Measurements from ENCODE around the gene OR4K5.
"Not testable (repeated sequence)": the region's sequence is repeated elsewhere in the genome, so short reads cannot be mapped to it uniquely, and the experiment has no call there.

OR4K5 gene, protein sequence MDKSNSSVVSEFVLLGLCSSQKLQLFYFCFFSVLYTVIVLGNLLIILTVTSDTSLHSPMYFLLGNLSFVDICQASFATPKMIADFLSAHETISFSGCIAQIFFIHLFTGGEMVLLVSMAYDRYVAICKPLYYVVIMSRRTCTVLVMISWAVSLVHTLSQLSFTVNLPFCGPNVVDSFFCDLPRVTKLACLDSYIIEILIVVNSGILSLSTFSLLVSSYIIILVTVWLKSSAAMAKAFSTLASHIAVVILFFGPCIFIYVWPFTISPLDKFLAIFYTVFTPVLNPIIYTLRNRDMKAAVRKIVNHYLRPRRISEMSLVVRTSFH

DNA sequence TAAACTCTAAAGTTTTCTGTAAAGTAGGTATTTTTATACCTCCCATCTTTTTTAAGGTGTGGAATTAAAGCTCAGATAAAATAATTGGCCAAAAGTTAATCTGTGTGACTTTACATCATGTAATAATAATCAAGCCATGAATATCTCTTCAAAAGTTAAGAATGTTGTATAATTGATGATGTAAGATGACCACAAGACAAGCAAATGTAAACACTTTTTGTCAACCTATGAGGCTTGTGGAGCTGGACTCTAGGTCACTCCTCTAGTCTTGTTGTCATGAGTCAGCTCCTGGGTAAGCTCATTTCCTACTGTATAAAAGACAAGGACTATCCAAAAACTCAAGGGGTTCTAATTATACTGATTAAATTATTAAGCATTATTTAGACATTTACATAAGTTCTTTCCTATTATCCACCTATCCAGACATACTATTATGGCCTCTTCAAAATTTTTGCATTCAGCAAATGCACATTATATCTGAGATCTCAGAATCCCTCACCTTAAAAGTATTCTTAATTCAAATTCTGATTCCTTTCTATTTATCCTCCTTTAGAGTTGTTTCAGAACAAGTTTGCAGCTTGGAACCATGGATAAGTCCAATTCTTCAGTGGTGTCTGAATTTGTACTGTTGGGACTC is at the start of gene OR4K5:
OR4K5 (plus strand) TSS at position 587 of the 637 bp plus-strand sequence; CDS start at position 587, 0 bp downstream.
- no peak for DNase-seq (ENCODE audit: extremely low read depth in 1 of 2, low read depth in 1 of 2)

DNA sequence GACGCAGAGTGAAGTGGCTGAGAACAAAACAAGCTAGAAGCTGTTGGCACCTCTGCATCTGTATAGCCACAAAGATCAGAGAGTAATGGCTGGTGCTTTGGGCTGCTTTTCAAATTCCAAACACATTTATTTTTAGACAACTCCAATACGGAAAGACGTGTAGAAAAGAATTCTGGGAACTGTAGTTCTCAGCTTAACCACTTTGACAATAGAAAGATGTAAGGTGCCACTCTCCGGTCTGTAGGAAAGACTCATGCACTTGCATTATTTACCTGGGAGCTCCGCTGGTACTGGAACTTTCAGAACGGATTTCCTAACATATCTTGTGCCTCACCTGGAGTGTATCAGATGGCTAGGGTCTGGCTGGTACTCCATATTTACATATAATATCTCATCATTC is 47.2 kb upstream of the OR4K5 start:
- no peak for DNase-seq (ENCODE audit: extremely low read depth in 1 of 2, low read depth in 1 of 2)

DNA sequence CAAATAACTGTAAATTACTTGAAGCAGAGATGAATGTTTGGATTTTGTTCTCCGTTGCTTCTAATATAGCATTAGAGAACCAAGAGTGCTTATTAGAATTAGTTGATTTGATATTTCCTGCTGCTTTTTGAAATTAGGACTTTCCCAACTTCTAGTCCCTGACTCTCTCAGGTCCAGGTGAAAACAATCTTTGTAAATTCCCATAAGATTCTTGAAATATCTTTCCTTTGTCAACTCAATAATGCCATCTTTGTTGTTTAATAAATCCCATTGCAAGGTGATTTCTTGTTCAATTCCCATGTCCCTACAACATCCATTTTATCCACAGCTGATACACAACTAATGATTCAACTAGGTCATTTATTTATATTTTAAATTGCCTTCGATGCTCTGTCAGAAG is 45.6 kb upstream of the OR4K5 start, which contains the start of gene OR4K2:
OR4K2 (plus strand) TSS at position 301 of the 400 bp plus-strand sequence. CDS start 1,126 bp downstream, outside the sequence.
- DNase-seq (ENCODE audit: extremely low read depth in 1 of 2, low read depth in 1 of 2): no peak

DNA sequence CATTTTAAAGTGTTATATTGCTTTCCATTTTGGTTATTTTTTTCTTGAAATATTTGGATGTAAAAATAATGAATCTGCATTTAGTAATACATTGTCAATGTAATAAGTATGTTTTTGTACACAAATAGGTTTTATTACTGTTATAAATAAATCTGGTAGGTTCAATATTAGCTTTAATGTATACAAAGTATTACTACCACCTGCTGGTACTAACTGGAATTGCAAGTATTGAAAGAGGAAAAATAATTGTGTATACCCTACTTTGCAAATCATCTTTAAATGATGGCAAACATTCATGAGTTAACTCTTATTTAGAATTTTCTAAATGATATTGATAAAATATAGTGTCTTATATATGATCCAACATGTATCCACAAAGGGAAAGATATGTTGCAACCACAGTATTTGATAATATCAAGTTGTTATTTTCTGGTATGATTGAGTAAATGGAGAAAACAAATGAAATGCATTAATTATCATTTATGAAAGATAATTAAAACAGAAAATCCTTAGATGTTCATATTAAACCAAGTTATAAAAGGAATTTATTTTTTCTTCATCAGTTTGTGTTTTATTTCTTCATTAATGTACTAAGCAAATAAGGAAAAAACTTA is 42.3 kb upstream of the OR4K5 start:
- DNase-seq (ENCODE audit: extremely low read depth in 1 of 2, low read depth in 1 of 2): no peak

DNA sequence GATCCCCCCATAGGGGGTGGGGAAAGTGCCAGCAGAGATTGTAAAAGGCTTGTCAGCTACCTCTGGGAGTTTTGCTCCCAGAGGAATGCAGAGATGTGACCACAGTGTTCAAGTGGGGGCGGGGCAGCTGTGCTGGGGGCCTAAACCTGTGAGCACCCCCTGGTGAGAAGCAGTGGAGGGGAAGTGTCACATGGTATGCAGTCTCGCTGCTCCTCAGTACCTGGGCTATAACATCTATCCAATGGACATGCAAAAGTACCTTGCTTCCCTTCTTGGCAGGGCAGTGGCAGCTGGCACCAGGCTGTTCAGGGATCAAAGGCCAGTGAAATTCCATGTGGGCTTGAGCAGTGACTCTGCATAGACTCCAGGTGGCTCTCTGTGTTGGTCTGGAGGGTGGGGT is 25.1 kb upstream of the OR4K5 start:
- DNase-seq (ENCODE audit: extremely low read depth in 1 of 2, low read depth in 1 of 2): no peak

DNA sequence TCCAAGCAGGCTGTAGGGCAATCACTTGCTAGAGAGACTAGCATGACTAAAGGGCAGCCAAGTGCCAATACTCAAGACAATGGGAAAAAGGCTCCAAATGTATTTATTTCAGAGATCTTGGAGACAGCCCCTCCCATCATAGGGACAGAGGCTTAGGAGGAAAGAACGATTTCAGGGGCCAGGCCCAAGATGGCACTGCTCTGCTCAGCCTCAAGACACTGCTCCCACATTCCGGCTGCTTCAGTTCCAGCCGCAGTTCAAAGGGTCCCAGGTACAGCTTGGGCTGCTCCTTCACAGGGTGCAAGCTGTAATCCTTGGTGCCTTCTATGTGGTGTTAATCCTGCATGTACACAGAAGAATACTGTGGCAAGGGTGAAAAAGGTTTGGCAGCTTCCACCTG is 19.4 kb upstream of the OR4K5 start:
- no peak for DNase-seq (ENCODE audit: extremely low read depth in 1 of 2, low read depth in 1 of 2)

DNA sequence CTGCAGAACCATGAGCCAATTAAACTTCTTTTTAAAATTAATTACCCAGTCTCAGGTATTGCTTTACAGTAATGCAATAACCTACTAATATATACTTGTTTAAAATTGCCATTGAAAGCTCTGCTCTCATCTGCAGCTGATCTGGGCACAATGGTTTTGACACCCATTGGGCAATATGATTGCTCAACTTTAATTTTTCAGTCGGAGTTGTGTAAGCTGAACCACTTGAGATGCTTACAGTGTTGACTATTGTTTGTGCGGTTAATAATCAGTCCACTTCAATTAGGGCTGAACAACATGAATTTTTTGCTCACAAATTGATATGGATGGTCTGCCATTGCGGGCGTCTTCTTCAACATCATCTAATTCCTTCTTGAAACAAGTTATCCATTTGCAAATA is 18.0 kb upstream of the OR4K5 start:
- no peak for DNase-seq (ENCODE audit: extremely low read depth in 1 of 2, low read depth in 1 of 2)

DNA sequence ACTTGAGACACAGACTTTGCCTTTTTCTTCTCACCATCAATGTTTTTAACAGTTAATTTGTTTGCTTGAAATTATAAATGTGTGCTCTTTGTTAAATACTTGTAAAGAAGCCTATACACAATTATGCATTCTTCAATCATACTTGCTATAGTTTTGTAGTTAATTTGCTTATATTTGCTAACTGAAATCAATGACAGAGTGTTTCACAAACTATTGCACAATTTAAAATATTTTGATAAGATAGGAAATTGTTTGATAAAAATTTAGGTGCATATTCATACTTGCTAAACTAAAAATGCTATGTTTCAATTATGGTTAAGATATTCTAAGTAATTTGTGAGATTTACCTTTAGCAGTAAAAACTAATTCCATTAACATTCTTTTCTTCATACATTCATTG is 13.7 kb upstream of the OR4K5 start:
- no peak for DNase-seq (ENCODE audit: extremely low read depth in 1 of 2, low read depth in 1 of 2)

DNA sequence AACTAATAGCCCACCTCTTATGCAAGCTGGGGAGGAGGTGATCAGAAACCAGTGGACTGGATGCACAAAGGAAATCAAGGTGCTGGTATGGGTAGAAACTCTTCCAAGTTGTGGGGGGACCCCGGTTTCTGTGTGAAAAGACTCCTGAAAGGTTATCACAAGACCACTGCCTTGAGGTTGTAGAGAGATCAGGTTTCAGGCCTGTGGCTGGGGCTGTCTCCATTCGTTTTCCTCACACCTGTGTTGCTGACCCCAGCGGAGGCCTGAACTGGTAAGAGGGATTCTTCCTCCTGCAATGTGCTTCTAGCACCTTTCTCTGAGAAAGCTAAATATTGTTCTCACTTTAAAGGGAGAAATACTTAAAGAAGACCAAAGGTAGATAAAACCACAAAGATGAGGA is 9.3 kb upstream of the OR4K5 start:
- no peak for DNase-seq (ENCODE audit: extremely low read depth in 1 of 2, low read depth in 1 of 2)

DNA sequence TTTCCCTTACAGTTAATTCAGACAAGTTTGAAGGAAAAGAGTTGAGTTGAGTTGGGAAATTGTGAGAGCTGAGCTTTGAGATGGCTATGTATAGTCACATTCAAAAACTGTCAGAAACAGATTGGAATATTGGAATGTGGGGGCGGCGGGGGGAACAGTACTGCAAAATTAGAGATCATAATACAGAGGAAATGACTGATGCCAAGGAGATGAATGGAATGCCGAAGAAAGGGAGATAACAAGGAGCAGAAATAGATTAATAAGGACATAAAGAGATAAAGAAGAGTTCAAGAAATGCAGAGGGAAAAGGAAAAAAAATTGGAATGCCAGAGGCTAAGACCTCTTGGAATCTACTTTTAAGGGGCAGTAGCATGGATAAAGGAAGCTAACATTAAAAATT is 3.2 kb upstream of the OR4K5 start:
- DNase-seq (ENCODE audit: extremely low read depth in 1 of 2, low read depth in 1 of 2): no peak

DNA sequence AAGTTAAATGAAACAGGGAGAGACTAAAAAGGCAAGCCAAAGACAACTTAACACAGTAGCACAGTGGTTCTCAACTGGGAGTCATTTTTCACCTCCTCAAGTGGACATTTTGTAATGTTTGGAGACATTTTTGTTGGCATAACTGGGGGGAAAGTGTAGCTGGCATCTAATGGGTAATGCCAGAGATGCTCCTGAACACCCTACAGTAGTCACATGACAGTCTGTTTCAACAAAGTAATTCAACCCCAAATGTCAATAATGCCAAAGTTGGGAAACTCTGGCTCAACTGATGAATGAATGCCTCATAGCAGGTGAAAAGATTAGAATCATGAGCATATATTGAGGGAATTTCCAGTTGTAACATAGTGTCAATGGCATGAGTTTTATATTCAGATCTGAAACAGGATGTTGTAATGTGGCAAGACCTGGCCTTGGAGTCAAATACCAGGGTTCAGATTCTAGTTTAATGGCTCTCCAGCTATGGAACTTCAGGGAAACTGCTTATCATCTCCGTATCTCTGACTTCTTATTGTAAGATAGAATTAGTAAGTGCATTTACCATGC is 2.4 kb upstream of the OR4K5 start:
- DNase-seq (ENCODE audit: extremely low read depth in 1 of 2, low read depth in 1 of 2): no peak

DNA sequence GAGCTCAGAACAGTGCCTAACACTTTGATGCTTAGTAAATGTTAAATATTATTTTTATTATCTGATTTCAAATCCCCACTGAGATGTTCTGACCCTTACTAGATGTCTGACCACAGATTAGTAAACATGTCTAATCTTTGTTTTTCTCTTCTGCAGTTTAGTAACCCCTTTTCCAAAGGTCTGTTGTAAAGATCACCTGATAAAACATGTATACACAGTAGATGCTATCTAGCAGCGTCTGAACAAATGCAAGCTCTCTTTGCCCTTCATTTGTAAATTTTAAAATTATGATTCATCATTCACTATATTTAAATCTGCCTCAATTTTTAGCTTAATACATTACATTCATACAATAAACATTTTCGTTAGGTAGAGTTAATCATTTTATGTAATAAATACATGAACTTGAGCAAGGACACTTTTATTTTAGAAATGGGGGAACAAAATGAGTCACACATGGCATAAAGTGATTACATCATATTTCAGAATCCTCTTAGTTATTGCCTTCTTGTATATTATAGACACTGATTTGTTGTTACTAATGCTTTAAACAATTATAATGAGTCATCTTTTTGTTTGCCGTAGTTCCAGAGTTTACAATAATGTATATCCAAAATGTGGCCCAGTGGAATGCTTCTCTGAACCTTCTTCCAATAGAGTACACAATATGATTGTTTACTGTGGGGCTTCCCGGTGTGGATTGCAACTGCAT is 1.7 kb upstream of the OR4K5 start:
- DNase-seq (ENCODE audit: extremely low read depth in 1 of 2, low read depth in 1 of 2): no peak

DNA sequence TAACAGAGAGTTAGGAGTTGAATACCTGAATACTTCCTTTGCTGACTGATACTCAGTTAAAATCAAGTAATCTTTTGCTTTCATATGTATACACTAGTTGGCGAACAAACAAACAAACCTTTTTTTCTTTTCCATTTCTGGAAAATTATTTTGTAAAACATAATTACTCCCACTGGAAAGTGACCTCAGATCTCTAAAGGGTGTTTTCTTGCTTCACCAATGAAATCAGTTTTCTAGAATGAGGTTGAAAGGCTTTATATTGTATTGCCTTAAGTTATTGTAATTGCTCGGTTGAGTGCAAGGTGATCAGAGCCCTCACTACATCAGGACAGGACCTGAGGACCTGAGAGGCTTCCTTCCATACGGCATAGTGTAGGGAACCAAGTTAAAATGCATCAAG is 10.2 kb downstream of the OR4K5 start, which contains the start of gene OR4K1:
OR4K1 (plus strand) TSS at position 301 of the 400 bp plus-strand sequence. CDS start 4,750 bp downstream, outside the sequence.
- DNase-seq (ENCODE audit: extremely low read depth in 1 of 2, low read depth in 1 of 2): no peak

DNA sequence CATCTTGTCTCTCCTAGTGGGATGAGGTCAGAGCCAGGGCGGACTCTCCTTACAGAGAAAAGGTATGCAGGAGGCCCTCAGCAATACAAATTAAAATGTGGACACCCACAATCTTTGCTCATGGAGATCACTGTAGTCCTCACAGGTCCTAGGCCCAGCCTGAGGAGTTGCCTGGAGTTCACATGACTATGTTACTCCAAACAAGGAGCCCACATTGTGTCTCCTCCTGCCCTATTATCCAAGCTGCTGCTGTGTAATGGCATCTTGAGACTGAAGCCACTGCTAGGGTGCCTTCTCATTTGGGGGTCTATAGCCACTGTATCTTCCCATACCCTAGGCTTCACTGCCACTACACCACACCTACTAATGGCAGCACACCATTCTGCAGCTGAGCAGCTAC is 21.3 kb downstream of the OR4K5 start:
- no peak for DNase-seq (ENCODE audit: extremely low read depth in 1 of 2, low read depth in 1 of 2)

DNA sequence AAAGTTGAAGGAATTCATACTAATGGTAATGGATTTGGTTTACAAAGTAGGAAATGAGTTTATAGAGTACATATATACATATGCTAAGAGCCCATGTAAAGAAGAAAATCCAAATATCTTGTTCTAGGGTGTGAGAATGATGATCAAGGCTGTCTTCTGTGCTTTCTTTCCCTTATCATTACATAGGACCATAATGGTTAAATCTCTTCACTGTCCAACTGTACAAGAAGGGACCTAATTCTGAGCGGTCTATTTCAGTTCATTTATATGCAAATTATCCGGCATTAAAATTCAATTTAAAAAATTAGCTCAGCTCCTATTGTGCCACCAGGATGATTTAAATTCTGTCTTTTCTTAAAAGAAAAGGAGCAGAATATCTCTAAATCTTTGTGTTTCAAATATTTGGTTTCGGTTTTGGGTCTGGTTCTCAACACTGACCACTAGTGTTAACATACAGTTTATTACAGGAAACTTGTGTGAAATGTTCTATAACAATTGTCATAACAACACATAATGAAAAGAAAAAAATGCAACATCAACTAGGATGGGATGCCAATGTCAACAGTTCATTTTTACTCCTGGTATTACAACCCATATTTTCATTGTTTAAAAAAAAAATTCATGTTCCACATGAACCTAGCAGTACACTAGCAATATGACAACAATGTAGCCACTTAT is 27.1 kb downstream of the OR4K5 start:
- DNase-seq (ENCODE audit: extremely low read depth in 1 of 2, low read depth in 1 of 2): no peak

DNA sequence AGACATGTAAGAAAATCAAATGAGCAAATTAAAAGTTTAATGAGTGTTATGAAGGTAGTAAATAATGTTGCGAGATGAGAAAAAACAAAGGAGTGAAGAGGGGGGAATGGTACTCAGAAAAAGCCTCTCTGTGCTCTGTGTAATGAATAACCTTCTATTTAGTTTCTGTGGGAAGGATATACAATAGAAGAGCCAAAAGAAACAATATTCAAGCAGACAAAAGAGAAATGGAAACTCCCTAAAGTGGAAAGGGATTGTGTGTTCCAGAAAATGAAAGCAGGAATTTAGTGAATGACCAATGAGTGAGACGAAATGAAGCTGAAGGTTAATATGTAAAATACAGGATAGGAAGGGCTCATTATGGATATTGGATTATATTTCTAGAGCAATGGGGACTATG is 28.8 kb downstream of the OR4K5 start:
- DNase-seq (ENCODE audit: extremely low read depth in 1 of 2, low read depth in 1 of 2): no peak

DNA sequence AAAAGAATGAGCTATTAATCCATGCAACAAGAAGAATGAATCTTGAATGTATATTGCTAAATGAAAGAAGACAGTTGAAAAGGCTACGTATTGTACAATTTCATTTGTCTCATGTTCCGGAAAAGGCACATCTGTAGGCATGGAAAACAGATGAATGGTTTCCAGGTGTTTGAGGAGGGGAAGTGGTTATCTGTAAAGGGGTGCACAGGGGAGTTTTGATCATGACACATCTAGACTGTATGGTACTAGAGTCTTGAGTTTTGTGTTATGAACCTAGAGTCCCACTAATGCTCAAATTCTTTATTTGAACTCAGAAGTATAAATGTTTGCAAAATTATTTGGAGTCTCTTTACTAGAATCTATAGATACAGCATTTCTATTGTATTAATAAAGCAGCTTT is 49.3 kb downstream of the OR4K5 start:
- DNase-seq (ENCODE audit: extremely low read depth in 1 of 2, low read depth in 1 of 2): not testable (repeated sequence)
